ENCODE measurements around the gene CLEC6A. TPM values are rescaled to one million over a fixed set of nuclear protein-coding genes. Genes with fewer than 3 reads are reported as not detected.

The CLEC6A gene
- total RNA-seq, 1 experiment from 2014 or later, result 0.17 TPM

DNA sequence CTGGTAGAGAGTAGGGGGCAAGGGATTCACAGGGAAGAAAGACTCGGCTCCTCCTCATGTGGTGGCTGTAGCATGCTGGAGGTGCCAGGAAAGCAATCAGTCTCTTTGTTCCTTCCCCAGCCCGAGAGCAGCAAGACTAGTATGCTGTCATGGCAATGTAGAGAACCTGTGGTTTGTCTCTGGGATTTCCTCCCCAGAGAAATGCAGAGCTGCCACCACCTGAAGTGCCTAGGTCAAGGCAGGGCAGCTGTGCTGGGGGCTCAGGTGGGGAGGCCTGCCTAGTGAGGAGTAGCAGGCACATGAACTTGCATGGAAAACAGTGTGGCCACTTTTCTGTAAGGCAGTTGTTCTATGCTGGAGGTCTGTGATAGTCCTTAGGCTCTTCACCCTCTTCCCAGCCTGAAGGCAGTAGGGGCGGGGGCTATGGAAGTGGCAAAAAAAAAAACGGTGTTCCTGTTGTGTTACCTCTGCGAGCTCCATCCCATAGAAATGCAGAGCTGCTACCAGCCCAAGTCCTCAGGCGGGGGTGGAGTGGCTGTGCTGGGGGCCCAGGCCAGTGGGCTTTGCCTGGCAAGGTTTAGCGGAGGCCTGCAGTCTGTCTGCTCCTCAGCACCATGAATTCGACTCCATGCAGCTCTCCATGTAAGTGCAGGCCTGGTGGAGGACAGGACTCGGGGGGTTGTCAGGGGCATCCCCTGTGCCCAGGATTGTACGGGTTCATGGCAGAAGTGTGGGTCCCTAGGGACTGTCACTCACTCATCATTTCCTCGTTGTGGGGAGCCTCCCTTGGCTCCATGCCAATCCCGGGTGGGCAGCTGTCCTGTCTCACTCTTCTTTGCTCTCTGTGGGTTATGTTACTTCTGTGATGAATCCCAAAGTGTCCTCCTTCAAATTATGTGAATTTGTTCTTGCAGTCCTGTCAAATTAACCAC lies 53.4 kb downstream of the CLEC6A start:
- Mint-ChIP-seq H3K9me3 (no peaks in the 10 kb centered on the region; a peak in 1 of 5 replicates), H3K36me3 (ENCODE audit: insufficient read depth in 1 of 3, low read depth in 3 of 3) (no peaks in the 10 kb centered on the region), H3K4me3 (no peak overlapping the region), H3K4me1 (peaks cover 24 to 26% of the 10 kb centered on the region in 2 experiments), H3K27me3 (ENCODE audit: low read depth) (no peaks in the 10 kb centered on the region), H3K27ac (peak overlapping the region in 1 of 3 experiments; percentile 16; a peak in 1 of 7 replicates)
- Histone ChIP-seq H3K18ac (ENCODE audit: insufficient read length, low read depth, low read length) (no peak overlapping the region), H3T11ph (ENCODE audit: low read length) (no peak overlapping the region), H3K9ac (ENCODE audit: extremely low read depth, insufficient read length, low read length) (no peak overlapping the region), H4K91ac (ENCODE audit: insufficient read length, low read depth, low read length) (no peak overlapping the region), H3K79me2 (ENCODE audit: insufficient read depth, low read length) (no peaks in the 10 kb centered on the region), H2AFZ (ENCODE audit: low read length) (no peak overlapping the region), H4K20me1 (ENCODE audit: control insufficient read depth, insufficient read depth, insufficient read length) (no peaks in the 10 kb centered on the region), H3K56ac (ENCODE audit: insufficient read length, low read depth, low read length) (no peak overlapping the region), H3K9me3 (ENCODE audit: control insufficient read depth, low read depth, low read length) (no peaks in the 10 kb centered on the region), H2BK15ac (ENCODE audit: low read depth, low read length) (no peak overlapping the region), H3K4ac (ENCODE audit: low read depth, low read length) (no peak overlapping the region), H3K27me3 (ENCODE audit: insufficient read depth, low read length) (no peaks in the 10 kb centered on the region), H3K23me2 (ENCODE audit: insufficient read length, low read depth, low read length, poor library complexity, severe bottlenecking) (no peaks in the 10 kb centered on the region), H3K4me2 (ENCODE audit: insufficient read depth, insufficient read length, low read length) (no peak overlapping the region), H3K79me1 (ENCODE audit: insufficient read depth, low read depth, low read length, poor library complexity, severe bottlenecking) (no peaks in the 10 kb centered on the region), H3K14ac (ENCODE audit: insufficient read depth, low read length) (no peak overlapping the region), H2BK5ac (ENCODE audit: insufficient read length, low read length) (no peak overlapping the region), H2BK12ac (ENCODE audit: insufficient read length, low read depth, low read length) (no peak overlapping the region), H4K8ac (replicated peaks; ENCODE audit: insufficient read length, low read depth, low read length) (no peak overlapping the region), H3K23ac (ENCODE audit: insufficient read length, low read depth, low read length) (no peak overlapping the region), H4K5ac (ENCODE audit: insufficient read length, low read depth, low read length) (no peak overlapping the region), H2BK20ac (ENCODE audit: low read depth, low read length, poor library complexity, severe bottlenecking) (no peak overlapping the region), H2AK5ac (ENCODE audit: insufficient read length, low read length) (no peak overlapping the region), H3K27ac (ENCODE audit: insufficient read length, low read depth, low read length) (no peak overlapping the region), H2BK120ac (ENCODE audit: low read depth, low read length, poor library complexity, severe bottlenecking) (no peak overlapping the region), H3K4me1 (ENCODE audit: insufficient read depth, low read length) (peaks cover 2% of the 10 kb centered on the region; the same call in 1 of the 2 replicates)
- no CpG with 5 or more reads among the region's 12 CpGs for WGBS (ENCODE audit: extremely low coverage, insufficient read length, low lambda C conversion rate)
- no peak for TF ChIP-seq CTCF (conservative IDR thresholded peaks at IDR 0.05)
- DNase-seq, result peak; percentile 59

Measured in H9 (cell line).